RWPE1 (cell line): ENCODE measurements around the gene COBL.

Source experiments
- CTCF ChIA-PET: fragments of 350-600 bp; sonication (Branson Sonifier 250); formaldehyde crosslinking; extraction: SDS; loops from one replicate; lab custom pipeline; 2021; lab: Yijun Ruan, JAX
- POLR2A ChIA-PET: fragments of 400-600 bp; formaldehyde crosslinking; extraction: SDS; loops from one replicate; lab custom pipeline; 2020; ENCODE audit warnings: antibody characterized with exemption; ENCODE audit not compliant: low non-redundant PET; lab: Yijun Ruan, JAX
- DNase-seq: peaks from one replicate; pipeline ENCODE4 v3.0.0; 2012; ENCODE audit warnings: low spot score
- H3K27ac ChIP-seq: fragments of 450-650 bp; 2 replicates; pipeline ENCODE4 v1.5.1; 2017
- CTCF ChIP-seq: fragments of 450-650 bp; conservative IDR thresholded peaks from 2 replicates; pipeline ENCODE4 v1.5.1; 2017; ENCODE audit warnings: low read depth, mild to moderate bottlenecking

The COBL gene

GRCh38 chr7:51300762-51301674 lies 15.6 kb downstream of the COBL start:
- ChIA-PET POLR2A (no interaction called here), CTCF (no interaction called here)
- DNase-seq: no peak
- no peak for TF ChIP-seq CTCF
- no peak overlapping the region for H3K27ac ChIP-seq

GRCh38 chr7:51299391-51300133 lies 17.0 kb downstream of the COBL start:
- ChIA-PET CTCF (interaction anchor here (0.6 kb wide), 1 partner anchor 123 kb away, joined by 4 read pairs; no protein-coding TSS in a partner anchor), POLR2A (no interaction called here)
- DNase-seq: no peak
- no peak for TF ChIP-seq CTCF
- H3K27ac ChIP-seq: no peak overlapping the region

- ChIA-PET CTCF (no interaction called here), POLR2A (no interaction called here)
Observed at GRCh38 chr7:51298912-51299311, 17.7 kb downstream of the COBL start.

GRCh38 chr7:51297986-51298385 lies 18.6 kb downstream of the COBL start:
- DNase-seq: no peak
- POLR2A ChIA-PET: no interaction called here
- CTCF ChIA-PET: no interaction called here
- no peak overlapping the region for H3K27ac ChIP-seq
- no peak for TF ChIP-seq CTCF

More at GRCh38 chr7:51298912-51299311, 17.7 kb downstream of the COBL start:
- TF ChIP-seq CTCF: no peak
- H3K27ac ChIP-seq: no peak overlapping the region
- no peak for DNase-seq

GRCh38 chr7:51295440-51296245 lies 21.0 kb downstream of the COBL start:
- H3K27ac ChIP-seq: no peak overlapping the region

More at GRCh38 chr7:51295440-51296245, 21.0 kb downstream of the COBL start:
- CTCF ChIA-PET: interaction anchor here (0.6 kb wide), 1 partner anchor 129 kb away, joined by 3 read pairs; no protein-coding TSS in a partner anchor
- POLR2A ChIA-PET: no interaction called here
- DNase-seq: no peak
- no peak for TF ChIP-seq CTCF
